Measurements from ENCODE around the gene SH3GL3. TPM values are rescaled to one million over a fixed set of nuclear protein-coding genes. Genes with fewer than 3 reads are reported as not detected.

The SH3GL3 gene
- total RNA-seq, 1 donor from 2014 or later, result 1.2 TPM

DNA sequence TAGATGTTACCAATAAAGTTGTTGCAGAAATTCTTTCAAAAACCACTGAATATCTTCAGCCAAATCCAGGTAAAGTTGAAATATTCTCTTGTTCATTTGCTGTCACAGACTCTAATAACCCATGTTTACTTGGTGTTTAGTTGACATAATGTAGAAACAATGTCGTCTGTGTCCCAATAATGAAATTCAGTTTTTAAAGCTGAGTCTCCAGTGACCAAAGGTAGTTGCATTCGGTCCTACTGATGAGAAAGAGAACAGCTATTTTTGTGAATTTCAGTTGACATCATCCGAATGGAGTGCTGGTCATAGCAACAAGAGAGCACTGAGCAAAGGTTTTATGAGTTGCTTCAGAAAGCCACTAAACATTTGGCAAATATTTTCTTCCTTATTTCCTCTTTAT lies 118.0 kb downstream of the SH3GL3 start:
- TF ChIP-seq, protein P1, sequence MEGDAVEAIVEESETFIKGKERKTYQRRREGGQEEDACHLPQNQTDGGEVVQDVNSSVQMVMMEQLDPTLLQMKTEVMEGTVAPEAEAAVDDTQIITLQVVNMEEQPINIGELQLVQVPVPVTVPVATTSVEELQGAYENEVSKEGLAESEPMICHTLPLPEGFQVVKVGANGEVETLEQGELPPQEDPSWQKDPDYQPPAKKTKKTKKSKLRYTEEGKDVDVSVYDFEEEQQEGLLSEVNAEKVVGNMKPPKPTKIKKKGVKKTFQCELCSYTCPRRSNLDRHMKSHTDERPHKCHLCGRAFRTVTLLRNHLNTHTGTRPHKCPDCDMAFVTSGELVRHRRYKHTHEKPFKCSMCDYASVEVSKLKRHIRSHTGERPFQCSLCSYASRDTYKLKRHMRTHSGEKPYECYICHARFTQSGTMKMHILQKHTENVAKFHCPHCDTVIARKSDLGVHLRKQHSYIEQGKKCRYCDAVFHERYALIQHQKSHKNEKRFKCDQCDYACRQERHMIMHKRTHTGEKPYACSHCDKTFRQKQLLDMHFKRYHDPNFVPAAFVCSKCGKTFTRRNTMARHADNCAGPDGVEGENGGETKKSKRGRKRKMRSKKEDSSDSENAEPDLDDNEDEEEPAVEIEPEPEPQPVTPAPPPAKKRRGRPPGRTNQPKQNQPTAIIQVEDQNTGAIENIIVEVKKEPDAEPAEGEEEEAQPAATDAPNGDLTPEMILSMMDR (IDR thresholded peaks at IDR 0.05; ENCODE audit: unreplicated experiment), result no peak
- peaks cover 2% of the 10 kb centered on the region for H3K27me3 Mint-ChIP-seq
- no peaks in the 10 kb centered on the region for H3K9me3 Mint-ChIP-seq (ENCODE audit: low read depth)
- H3K4me3 Mint-ChIP-seq (ENCODE audit: low read depth), result no peak overlapping the region
- DNase-seq (ENCODE audit: low spot score, unreplicated experiment), result no peak
- H3K27ac Mint-ChIP-seq, result no peak overlapping the region
- H3K36me3 Mint-ChIP-seq (ENCODE audit: insufficient read depth), result no peaks in the 10 kb centered on the region
- H3K4me1 Mint-ChIP-seq (ENCODE audit: low read depth), result no peaks in the 10 kb centered on the region

DNA sequence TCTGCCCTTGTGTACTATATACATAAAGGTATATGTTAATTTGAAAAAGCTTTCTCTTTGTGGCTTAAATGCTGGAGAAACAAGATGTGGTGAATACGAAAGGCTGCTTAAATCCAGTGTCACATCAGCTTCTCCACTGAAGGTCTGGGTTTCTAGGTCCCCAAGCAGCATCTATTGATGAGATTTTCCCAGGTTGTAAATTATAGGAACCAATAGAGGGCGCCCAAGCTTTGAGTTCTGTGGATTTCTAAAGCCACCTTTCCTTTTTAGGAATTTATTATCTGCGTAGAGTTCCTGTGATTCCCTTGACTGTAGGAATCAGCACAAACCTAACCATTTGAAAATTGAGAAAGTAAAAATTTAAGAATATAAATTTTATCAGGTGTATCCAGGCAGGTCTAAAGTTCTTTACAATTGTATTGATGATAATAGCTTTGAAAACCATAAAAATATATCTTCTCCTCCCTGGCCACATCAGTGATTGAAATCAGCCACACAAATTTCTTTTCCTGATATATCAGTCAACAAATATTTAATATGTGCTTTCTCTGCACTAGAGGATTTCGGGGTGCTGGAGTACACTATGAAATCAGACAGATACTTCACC lies 118.5 kb downstream of the SH3GL3 start:
- Mint-ChIP-seq H3K9me3 (ENCODE audit: low read depth) (no peaks in the 10 kb centered on the region), H3K4me1 (ENCODE audit: low read depth) (no peaks in the 10 kb centered on the region), H3K27me3 (peaks cover 2% of the 10 kb centered on the region), H3K36me3 (ENCODE audit: insufficient read depth) (no peaks in the 10 kb centered on the region), H3K27ac (no peak overlapping the region), H3K4me3 (ENCODE audit: low read depth) (no peak overlapping the region)
- TF ChIP-seq, protein P1 (IDR thresholded peaks at IDR 0.05; ENCODE audit: unreplicated experiment), result peak; percentile 79
- no peak for DNase-seq (ENCODE audit: low spot score, unreplicated experiment)

DNA sequence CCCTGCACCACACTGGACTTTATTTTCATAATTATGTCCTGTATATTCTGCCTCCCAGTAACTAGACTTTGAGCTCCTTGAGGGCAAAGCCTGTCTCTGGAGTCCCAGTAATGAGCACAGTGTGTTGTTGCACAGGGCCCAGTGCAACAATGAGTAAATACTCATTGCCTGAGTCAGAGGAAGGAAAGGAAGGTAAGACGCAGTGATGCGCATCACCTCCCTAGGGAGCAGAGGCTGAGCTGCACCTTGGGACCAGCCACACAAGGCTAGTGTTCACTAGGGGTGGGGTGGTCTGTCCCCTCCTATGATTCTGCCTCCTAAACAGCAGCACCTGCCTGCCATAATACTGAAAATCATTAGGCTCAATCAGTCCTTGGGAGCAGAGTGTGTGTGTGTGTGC lies 120.2 kb downstream of the SH3GL3 start:
- no peak for DNase-seq (ENCODE audit: low spot score, unreplicated experiment)
- TF ChIP-seq, protein P1 (IDR thresholded peaks at IDR 0.05; ENCODE audit: unreplicated experiment), result no peak
- no peak overlapping the region for H3K27ac Mint-ChIP-seq
- peaks cover 2% of the 10 kb centered on the region for H3K27me3 Mint-ChIP-seq
- no peak overlapping the region for H3K4me3 Mint-ChIP-seq (ENCODE audit: low read depth)
- H3K9me3 Mint-ChIP-seq (ENCODE audit: low read depth), result no peaks in the 10 kb centered on the region
- H3K4me1 Mint-ChIP-seq (ENCODE audit: low read depth), result no peaks in the 10 kb centered on the region
- H3K36me3 Mint-ChIP-seq (ENCODE audit: insufficient read depth), result no peaks in the 10 kb centered on the region

DNA sequence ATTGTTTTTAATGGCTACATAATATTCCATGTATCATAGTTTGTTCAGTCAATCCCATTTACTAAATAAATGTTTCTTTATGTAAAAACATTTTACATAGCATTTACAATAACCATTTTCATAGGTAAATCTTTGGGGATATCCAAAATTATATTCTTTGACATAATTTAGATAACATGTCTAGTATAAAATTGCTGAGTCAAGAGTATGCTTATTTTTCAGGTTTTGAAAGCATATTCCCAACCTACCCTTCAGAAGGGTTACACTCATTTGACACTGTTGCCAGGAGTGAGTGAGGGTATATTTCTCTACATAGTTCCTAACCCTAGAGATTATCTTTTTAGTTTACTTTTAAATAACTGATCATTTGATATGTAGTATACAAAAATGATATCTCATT lies 122.2 kb downstream of the SH3GL3 start:
- Mint-ChIP-seq H3K27me3 (no peaks in the 10 kb centered on the region), H3K4me1 (ENCODE audit: low read depth) (no peaks in the 10 kb centered on the region), H3K36me3 (ENCODE audit: insufficient read depth) (no peaks in the 10 kb centered on the region), H3K27ac (no peak overlapping the region), H3K4me3 (ENCODE audit: low read depth) (no peak overlapping the region), H3K9me3 (ENCODE audit: low read depth) (no peaks in the 10 kb centered on the region)
- DNase-seq (ENCODE audit: low spot score, unreplicated experiment), result no peak
- TF ChIP-seq, protein P1 (IDR thresholded peaks at IDR 0.05; ENCODE audit: unreplicated experiment), result no peak

DNA sequence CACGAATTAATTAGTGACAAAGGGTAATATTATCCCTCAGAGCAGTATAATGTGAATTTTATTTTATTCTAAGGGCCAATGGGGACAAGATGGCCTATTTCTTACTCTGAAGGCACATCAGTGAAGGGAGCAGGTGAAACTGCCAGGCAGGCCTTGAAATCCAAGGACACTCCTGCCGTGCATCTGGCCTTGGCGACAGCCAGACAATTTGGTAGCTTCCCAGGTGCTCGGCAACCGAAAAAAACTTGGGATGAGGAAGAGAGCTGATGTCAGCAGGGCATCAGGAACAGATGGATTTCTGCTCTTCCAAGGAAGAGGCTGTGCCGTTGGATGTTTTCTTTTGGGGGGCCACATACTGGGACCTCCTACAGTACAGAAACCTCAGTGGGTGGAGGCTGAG lies 123.6 kb downstream of the SH3GL3 start:
- no peaks in the 10 kb centered on the region for H3K27me3 Mint-ChIP-seq
- no peaks in the 10 kb centered on the region for H3K9me3 Mint-ChIP-seq (ENCODE audit: low read depth)
- H3K4me3 Mint-ChIP-seq (ENCODE audit: low read depth), result no peak overlapping the region
- DNase-seq (ENCODE audit: low spot score, unreplicated experiment), result no peak
- TF ChIP-seq, protein P1 (IDR thresholded peaks at IDR 0.05; ENCODE audit: unreplicated experiment), result no peak
- H3K36me3 Mint-ChIP-seq (ENCODE audit: insufficient read depth), result no peaks in the 10 kb centered on the region
- no peaks in the 10 kb centered on the region for H3K4me1 Mint-ChIP-seq (ENCODE audit: low read depth)
- H3K27ac Mint-ChIP-seq, result no peak overlapping the region

Data from progenitor cell of endocrine pancreas (in vitro differentiated cells).